SIG-M5 treated with dmso at 0.1 percent for 504 hours (cell line): ENCODE measurements around the gene TTC23.

Experiments
- DNase-seq: peaks from one replicate; lab custom pipeline; 2025; ENCODE audit not compliant: unreplicated experiment; lab: John Stamatoyannopoulos, UW

The TTC23 gene

GRCh38 chr15:99106417-99107220 lies 142.8 kb downstream of the TTC23 start:
- DNase-seq, result no peak

DNA sequence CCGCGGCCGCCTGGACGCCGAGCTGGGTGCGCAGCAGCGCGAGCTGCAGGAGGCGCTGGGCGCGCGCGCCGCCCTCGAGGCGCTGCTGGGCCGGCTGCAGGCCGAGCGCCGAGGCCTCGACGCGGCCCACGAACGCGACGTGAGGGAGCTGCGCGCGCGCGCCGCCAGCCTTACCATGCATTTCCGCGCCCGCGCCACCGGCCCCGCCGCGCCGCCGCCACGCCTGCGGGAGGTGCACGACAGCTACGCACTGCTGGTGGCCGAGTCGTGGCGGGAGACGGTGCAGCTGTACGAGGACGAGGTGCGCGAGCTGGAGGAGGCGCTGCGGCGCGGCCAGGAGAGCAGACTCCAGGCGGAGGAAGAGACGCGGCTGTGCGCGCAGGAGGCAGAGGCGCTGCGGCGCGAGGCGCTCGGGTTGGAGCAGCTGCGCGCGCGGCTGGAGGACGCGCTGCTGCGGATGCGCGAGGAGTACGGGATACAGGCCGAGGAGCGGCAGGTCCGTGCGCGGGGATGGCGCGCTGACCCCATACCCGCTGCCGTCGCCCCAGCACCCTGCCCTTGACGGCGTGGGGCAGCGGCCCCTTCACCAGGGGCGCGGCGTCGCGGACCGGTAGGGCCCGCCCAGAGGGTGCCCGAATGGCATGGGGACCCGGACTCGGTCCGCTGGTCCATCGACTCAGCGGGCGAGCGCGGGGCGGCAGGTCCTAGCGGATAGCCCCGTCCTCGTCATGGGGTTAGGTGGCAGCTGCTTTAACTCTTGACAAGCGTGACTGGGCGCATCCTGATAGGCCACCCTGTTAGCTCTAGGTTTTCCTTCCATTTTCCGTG lies 143.7 kb downstream of the TTC23 start:
- DNase-seq, result no peak

- DNase-seq, result peak; percentile 12
Measured at GRCh38 chr15:99104788-99105513, 144.4 kb downstream of the TTC23 start, which contains the start of gene SYNM. SYNM (plus strand) TSS chr15:99105080; CDS start chr15:99105200, 120 bp downstream.

DNA sequence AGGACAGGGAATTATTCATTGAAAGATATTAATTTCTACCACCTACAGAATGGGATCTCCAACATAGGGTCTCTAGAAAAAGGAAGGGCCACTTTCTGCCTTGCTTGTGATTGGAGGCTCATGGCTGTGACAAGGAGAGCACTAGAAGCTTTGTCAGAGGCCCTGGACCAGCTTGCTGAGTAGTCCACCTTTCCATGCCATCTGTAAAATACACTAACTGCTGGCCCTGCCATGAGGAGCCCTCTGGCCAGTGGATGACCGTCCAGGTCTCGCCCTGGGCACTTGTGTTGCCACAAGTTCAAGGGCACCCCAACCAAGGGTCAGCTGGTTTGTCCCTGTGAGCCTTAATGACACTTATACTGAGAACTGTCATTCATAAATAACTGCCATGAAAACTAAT lies 146.1 kb downstream of the TTC23 start:
- no peak for DNase-seq

GRCh38 chr15:99102332-99103235 lies 146.8 kb downstream of the TTC23 start:
- no peak for DNase-seq

- no peak for DNase-seq
Measured at GRCh38 chr15:99101501-99101900, 147.9 kb downstream of the TTC23 start.

DNA sequence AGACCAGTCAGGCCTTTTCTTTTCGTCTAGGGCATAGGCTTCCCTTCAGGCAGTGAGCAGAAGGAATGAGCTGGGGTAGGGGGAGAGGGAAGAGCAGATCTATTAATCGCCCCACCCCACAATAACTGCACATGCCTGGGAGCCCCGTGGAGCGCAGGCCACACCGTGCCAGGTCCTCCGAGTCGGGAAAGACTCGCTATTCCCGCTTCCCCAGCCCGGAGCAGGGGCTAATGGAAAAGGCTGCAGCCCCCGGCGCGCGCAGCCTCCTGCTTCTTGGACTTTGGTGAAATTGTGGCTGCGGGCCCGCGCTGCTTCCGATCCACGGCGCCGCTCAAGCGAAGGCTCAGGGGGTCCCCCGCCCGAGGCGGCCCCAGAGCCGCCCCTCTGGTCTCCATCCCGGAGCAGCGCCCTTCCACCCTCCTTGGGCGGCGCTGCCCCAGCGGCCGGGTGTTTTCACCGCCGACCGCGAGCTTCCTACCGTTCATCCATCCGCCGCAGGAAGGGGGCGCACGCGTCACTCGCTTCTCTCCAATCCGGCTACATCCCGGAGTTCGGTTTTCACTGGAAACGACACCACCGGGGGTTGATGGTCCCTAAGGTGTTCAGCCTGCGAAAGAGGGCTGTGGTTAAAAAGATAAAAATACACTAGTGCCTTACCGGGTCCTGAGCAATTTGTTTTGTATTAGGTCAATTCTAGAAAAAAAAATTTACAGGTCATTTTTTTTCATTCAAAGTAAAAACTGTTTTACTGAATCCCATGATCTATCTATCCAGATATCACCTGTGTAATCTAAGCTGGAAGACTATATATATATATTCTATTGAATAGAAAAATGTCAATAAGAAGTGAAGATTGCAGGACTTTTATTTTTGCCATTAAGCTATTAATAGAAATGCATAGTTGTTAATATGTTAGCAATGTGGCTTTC lies 148.9 kb downstream of the TTC23 start:
- DNase-seq, result peak; percentile 22

DNA sequence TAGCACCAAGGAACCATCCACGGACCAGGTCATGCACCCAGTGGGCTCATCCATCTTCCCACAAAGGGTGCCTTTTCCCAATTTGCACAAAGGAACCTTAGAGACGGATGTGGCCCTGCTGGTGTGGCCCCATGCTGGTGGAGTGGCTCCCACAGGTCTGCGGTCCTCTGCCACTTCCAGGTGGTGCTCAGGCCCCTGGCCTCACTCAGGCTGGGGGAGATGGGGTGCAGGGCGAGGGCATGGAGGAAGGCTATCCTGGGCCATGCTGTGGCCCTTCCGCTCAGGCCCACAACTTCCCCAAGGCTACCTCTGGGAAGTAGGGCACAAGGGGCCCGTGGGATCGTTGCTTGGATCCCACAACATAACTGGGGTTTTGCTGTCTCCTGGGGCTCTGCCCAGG lies 149.7 kb downstream of the TTC23 start:
- DNase-seq, result no peak

DNA sequence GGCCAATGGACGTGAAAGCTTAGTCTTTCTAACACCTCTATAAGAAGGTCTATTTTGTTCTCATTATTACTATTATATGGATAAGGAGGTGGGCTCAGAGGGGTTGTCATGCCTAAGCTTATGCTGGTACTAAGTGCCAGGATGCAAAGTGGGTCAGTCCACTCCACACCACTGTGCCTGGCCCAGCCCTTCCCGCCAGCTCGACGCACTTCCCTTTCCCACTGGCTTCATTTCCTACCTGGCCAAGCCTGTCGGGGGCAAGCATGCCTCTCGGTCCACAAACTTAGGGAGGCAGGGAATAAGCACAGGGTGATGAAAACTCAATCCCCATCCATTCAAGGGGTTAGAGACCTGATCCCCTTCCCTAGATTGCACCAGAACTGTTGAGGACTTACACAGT lies 150.4 kb downstream of the TTC23 start:
- DNase-seq, result no peak

DNA sequence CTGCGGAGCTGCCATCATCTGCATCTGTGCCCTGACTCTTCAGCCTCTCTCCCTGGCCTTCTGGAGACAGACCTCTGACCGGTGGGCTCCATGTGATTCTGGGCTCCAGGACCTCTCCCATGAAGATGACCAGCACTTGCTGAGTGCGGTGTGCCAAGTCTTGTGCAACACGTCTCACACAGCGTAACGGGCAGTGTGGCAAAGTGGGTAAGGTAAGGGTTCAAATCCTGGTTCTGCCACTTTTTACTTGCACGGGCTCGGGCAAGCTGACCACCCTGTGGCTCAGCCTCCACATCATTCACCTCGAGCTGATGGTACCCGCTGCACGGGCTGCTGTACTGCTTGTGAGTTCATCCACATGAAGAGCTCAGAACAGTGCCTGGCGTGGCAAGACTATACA lies 151.0 kb downstream of the TTC23 start:
- DNase-seq, result no peak

DNA sequence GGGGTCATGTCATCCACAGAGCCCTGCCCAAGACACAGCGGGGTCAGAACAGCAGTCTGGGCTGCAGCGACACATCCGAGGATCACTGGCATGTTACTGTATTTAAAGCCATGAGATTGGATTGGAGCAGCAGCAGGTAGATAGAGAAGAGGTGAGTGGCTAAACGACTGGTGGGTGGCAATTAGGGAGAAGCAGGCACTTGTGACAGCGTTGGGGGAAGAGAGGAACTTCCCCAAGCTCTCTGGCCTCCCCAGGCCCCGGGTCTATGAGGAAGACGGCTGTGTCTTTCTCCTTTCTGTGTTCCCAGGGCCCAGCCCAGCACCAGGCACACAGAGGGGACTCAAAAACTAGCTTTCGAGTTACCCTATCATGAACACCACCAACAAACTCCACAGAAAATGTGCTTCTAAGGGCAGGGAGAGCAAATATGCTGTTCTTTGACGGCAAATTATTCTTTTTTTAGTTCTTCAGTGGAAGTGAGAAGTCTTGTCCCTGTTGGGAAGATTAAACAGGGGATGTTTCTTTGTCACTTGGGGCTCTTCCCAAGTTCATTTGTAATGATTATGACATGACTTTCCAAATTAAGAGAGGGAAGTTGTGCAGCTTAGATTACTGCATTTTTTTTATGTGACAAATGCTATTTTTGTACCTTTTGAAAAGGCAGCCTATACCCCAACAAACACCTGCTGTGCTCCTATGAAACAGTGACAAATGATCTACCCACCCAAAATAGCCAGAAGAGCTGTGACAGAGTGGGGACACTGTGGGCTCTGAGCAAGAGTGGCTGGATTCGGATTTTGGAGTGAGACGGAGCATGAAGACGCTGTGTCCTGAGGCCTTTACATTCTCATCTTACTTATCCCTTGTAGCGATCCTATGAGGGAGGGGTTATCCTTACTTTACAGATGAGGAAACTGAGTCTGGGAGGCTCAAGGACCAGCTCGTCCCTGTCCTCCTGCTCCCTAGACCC lies 151.7 kb downstream of the TTC23 start:
- no peak for DNase-seq

DNA sequence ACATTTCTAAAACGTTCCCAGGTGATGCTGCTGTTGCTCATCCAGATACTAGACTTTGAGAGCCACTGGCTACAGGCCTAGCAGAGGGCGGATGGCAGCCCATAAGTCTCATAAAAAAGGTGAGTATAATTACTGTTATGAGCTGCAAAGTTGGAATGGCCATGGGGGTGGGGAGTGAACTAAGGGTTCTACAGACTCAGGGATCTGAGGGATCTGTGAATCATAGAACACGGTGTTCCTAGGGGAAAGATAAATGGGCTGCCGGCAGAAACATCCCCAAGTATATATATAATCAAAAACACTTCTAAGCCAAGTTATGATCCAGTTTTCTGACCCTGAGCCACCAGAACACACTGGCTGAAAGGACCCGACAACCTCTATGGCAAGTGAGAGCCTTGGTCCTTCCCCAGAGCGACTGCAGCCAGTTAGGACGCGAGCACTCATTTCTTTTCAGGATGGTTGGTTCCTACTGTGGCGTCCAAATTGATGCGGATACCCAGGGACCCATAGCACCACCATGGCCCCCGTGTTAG lies 152.4 kb downstream of the TTC23 start:
- DNase-seq, result no peak

GRCh38 chr15:99096173-99096893 lies 153.0 kb downstream of the TTC23 start:
- DNase-seq, result no peak

- DNase-seq, result no peak
Measured at GRCh38 chr15:99095626-99096025, 153.8 kb downstream of the TTC23 start.

DNA sequence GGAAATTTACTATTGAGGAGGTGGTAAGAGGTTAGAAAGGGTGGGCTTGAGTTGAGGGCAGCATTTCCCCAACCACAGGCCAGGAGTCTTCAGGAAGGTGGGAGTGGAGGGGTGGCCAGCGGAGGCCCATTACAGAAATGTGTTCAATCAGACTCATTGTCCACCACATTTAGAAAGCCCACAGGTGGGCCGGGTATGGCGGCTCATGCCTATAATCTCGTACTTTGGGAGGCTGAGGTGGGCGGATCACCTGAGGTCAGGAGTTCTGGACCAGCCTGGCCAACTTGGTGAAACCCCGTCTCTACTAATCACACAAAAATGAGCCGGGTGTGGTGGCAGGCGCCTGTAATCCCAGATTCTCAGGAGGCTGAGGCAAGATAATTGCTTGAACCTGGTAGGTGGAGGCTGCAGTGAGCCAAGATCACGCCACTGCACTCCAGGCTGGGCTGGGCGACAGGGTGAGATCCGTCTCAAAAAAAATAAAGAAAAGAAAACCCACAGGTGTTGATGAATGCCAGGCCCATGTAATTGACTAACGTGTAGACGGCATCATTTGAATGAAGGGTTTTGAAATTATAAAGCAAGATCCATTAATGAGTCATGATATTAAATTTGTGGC lies 156.7 kb downstream of the TTC23 start:
- DNase-seq, result no peak

- no peak for DNase-seq
Measured at GRCh38 chr15:99090938-99091337, 158.4 kb downstream of the TTC23 start.
